ENCODE data around the gene TAF11L7. TPM values are rescaled to one million over a fixed set of nuclear protein-coding genes. Genes with fewer than 3 reads are reported as not detected.
"Not testable (repeated sequence)": the region's sequence is repeated elsewhere in the genome, so short reads cannot be mapped to it uniquely, and the experiment has no call there.

TAF11L7 gene
- not detected for total RNA-seq
- long read RNA-seq = 0 reads

GRCh38 chr5:17585658-17586057 is at the start of gene TAF11L7:
TSS of gene TAF11L7 (minus strand) at chr5:17585758.
- intact Hi-C loops (cut with DNase I); DNase-seq (ENCODE audit: low spot score): not testable (repeated sequence)

GRCh38 chr5:17634160-17634559 is 48.6 kb upstream of the TAF11L7 start, which contains the start of gene TAF11L14:
TSS of gene TAF11L14 (plus strand) at chr5:17634460.
- DNase-seq (ENCODE audit: low spot score) = no peak
- intact Hi-C loops (cut with DNase I) = no loop called here

- DNase-seq (ENCODE audit: low spot score); intact Hi-C loops (cut with DNase I): not testable (repeated sequence)
Observed at GRCh38 chr5:17631788-17632187, 46.2 kb upstream of the TAF11L7 start, which contains the start of gene TAF11L13. TSS of gene TAF11L13 (plus strand) at chr5:17632088.

GRCh38 chr5:17625686-17626085 is 40.1 kb upstream of the TAF11L7 start:
- DNase-seq (ENCODE audit: low spot score) = no peak
- intact Hi-C loops (cut with DNase I) = no loop called here

GRCh38 chr5:17620627-17621026 is 35.1 kb upstream of the TAF11L7 start:
- intact Hi-C loops (cut with DNase I) = no loop called here
- DNase-seq (ENCODE audit: low spot score) = no peak

- intact Hi-C loops (cut with DNase I) = no loop called here
- DNase-seq (ENCODE audit: low spot score) = no peak
Observed at GRCh38 chr5:17619354-17619753, 33.8 kb upstream of the TAF11L7 start.

- intact Hi-C loops (cut with DNase I) = no loop called here
- DNase-seq (ENCODE audit: low spot score) = no peak
Observed at GRCh38 chr5:17614872-17615605, 29.5 kb upstream of the TAF11L7 start.

GRCh38 chr5:17610092-17610491 is 24.5 kb upstream of the TAF11L7 start, which contains the start of gene TAF11L12:
TSS of gene TAF11L12 (plus strand) at chr5:17610392.
- DNase-seq (ENCODE audit: low spot score); intact Hi-C loops (cut with DNase I): not testable (repeated sequence)

- DNase-seq (ENCODE audit: low spot score); intact Hi-C loops (cut with DNase I): not testable (repeated sequence)
Observed at GRCh38 chr5:17607461-17607860, 21.9 kb upstream of the TAF11L7 start.

- no peak for DNase-seq (ENCODE audit: low spot score)
- intact Hi-C loops (cut with DNase I) = no loop called here
Observed at GRCh38 chr5:17604951-17605350, 19.4 kb upstream of the TAF11L7 start.

GRCh38 chr5:17603880-17604279 is 18.3 kb upstream of the TAF11L7 start, which contains the start of gene TAF11L11:
TSS of gene TAF11L11 (plus strand) at chr5:17604183.
- intact Hi-C loops (cut with DNase I); DNase-seq (ENCODE audit: low spot score): not testable (repeated sequence)

GRCh38 chr5:17597728-17598127 is 12.2 kb upstream of the TAF11L7 start, which contains the start of gene TAF11L10:
TSS of gene TAF11L10 (minus strand) at chr5:17597828.
- DNase-seq (ENCODE audit: low spot score); intact Hi-C loops (cut with DNase I): not testable (repeated sequence)

GRCh38 chr5:17594255-17594654 is 8.7 kb upstream of the TAF11L7 start, which contains the start of gene TAF11L9:
TSS of gene TAF11L9 (minus strand) at chr5:17594394.
- DNase-seq (ENCODE audit: low spot score); intact Hi-C loops (cut with DNase I): not testable (repeated sequence)

- DNase-seq (ENCODE audit: low spot score); intact Hi-C loops (cut with DNase I): not testable (repeated sequence)
Observed at GRCh38 chr5:17590860-17591259, 5.3 kb upstream of the TAF11L7 start, which contains the start of gene TAF11L8. TSS of gene TAF11L8 (minus strand) at chr5:17590960.

Other genes starting within 250 kb of the TAF11L7 start
- not detected for gene TAF11L2, start 87.5 kb downstream of the TAF11L7 start, total RNA-seq
- not detected for gene TAF11L3, start 67.4 kb downstream of the TAF11L7 start, total RNA-seq
- not detected for gene TAF11L4, start 64.0 kb downstream of the TAF11L7 start, total RNA-seq
- gene TAF11L5, start 60.5 kb downstream of the TAF11L7 start, total RNA-seq = not detected
- not detected for gene TAF11L6, start 57.1 kb downstream of the TAF11L7 start, total RNA-seq
- not detected for gene TAF11L8, start 5.2 kb upstream of the TAF11L7 start, total RNA-seq
- gene TAF11L9, start 8.6 kb upstream of the TAF11L7 start, total RNA-seq = not detected
- gene TAF11L10, start 12.1 kb upstream of the TAF11L7 start, total RNA-seq = not detected
- gene TAF11L11, start 18.4 kb upstream of the TAF11L7 start, total RNA-seq = not detected
- gene TAF11L12, start 24.6 kb upstream of the TAF11L7 start, total RNA-seq = not detected
- gene TAF11L13, start 46.3 kb upstream of the TAF11L7 start, total RNA-seq = not detected
- gene TAF11L14, start 48.7 kb upstream of the TAF11L7 start, total RNA-seq = not detected

Data from cardiac septum (tissue), 1 donor.